OCI-LY1 (cell line): ENCODE data around the gene CDH4.

ENCODE experiments used
- H2AFZ ChIP-seq: fragments of 200-600 bp; sonication (generic), shearing (Covaris generic); 2 replicates; pipeline ENCODE4 v1.6.0; 2014; ENCODE audit warnings: antibody characterized with exemption, mild to moderate bottlenecking, low read length
- H3F3A ChIP-seq: fragments of 200-600 bp; sonication (generic), shearing (Covaris generic); 2 replicates; pipeline ENCODE4 v1.6.0; 2014; ENCODE audit warnings: mild to moderate bottlenecking, antibody characterized with exemption, low read length, moderate library complexity; ENCODE audit not compliant: insufficient read depth
- H3K27ac ChIP-seq: fragments of 200-600 bp; sonication (generic); 2 replicates; pipeline ENCODE4 v1.5.1; 2014; ENCODE audit warnings: low read length, mixed run types, mild to moderate bottlenecking, low read depth; ENCODE audit not compliant: poor library complexity, severe bottlenecking
- H3K27me3 ChIP-seq: fragments of 200-600 bp; sonication (generic); 2 replicates; pipeline ENCODE4 v1.6.0; 2014; ENCODE audit warnings: antibody characterized with exemption, mild to moderate bottlenecking, low read length, moderate library complexity; ENCODE audit not compliant: insufficient read depth
- H3K36me3 ChIP-seq: fragments of 200-600 bp; sonication (generic); 2 replicates; pipeline ENCODE4 v1.6.1; 2014; ENCODE audit warnings: mild to moderate bottlenecking, antibody characterized with exemption, low read length, moderate library complexity, mixed read lengths; ENCODE audit not compliant: insufficient read depth
- H3K4me1 ChIP-seq: fragments of 200-600 bp; sonication (generic); 2 replicates; pipeline ENCODE4 v1.5.1; 2014; ENCODE audit warnings: mild to moderate bottlenecking, low read length, moderate library complexity; ENCODE audit not compliant: insufficient read depth, severe bottlenecking
- H3K4me2 ChIP-seq: fragments of 200-600 bp; sonication (generic), shearing (Covaris generic); 2 replicates; pipeline ENCODE4 v1.6.1; 2014; ENCODE audit warnings: low read length
- H3K4me3 ChIP-seq: fragments of 200-600 bp; sonication (generic); 2 replicates; pipeline ENCODE4 v1.5.1; 2014; ENCODE audit warnings: low read length, low read depth, mild to moderate bottlenecking, mixed read lengths; ENCODE audit not compliant: poor library complexity, severe bottlenecking
- H3K79me2 ChIP-seq: fragments of 200-600 bp; shearing (Covaris generic); 2 replicates; pipeline ENCODE4 v1.6.1; 2016; ENCODE audit warnings: mixed run types, low read length, mixed read lengths; ENCODE audit not compliant: insufficient read depth
- H3K9ac ChIP-seq: fragments of 200-600 bp; sonication (generic), shearing (Covaris generic); 2 replicates; pipeline ENCODE4 v1.6.1; 2014; ENCODE audit warnings: mild to moderate bottlenecking, low read length, mixed read lengths
- H3K9me2 ChIP-seq: fragments of 200-600 bp; sonication (generic), shearing (Covaris generic); 2 replicates; pipeline ENCODE4 v1.6.1; 2014; ENCODE audit warnings: low read depth, mild to moderate bottlenecking, low read length, mixed read lengths
- H3K9me3 ChIP-seq: fragments of 200-600 bp; shearing (Covaris generic); 2 replicates; pipeline ENCODE4 v1.6.1; 2014; ENCODE audit warnings: low read length, mixed read lengths
- H4K20me1 ChIP-seq: fragments of 200-600 bp; sonication (generic), shearing (Covaris generic); 2 replicates; pipeline ENCODE4 v1.6.0; 2016; ENCODE audit warnings: mild to moderate bottlenecking, low read length; ENCODE audit not compliant: insufficient read depth
- CTCF ChIP-seq: fragments of 200-600 bp; sonication (generic), shearing (Covaris generic); IDR thresholded peaks from 2 replicates; pipeline ENCODE4 v1.5.1; 2017; ENCODE audit warnings: mild to moderate bottlenecking, antibody characterized with exemption, low read length, moderate library complexity, mixed read lengths
- EZH2 ChIP-seq: fragments of 200-600 bp; sonication (generic), shearing (Covaris generic); IDR thresholded peaks from 2 replicates; pipeline ENCODE4 v1.8.0; 2017; ENCODE audit warnings: borderline replicate concordance, mixed run types, mild to moderate bottlenecking, antibody characterized with exemption, low read length, moderate library complexity, mixed read lengths

The CDH4 gene

GRCh38 chr20:61518424-61518951, 266.4 kb downstream of the CDH4 start:
- Histone ChIP-seq H3F3A (no peaks in the 10 kb centered on the region), H3K4me2 (no peak overlapping the region), H3K9ac (no peak overlapping the region), H3K9me3 (no peaks in the 10 kb centered on the region), H2AFZ (no peak overlapping the region), H3K9me2 (no peaks in the 10 kb centered on the region), H3K4me3 (no peak overlapping the region), H3K36me3 (no peaks in the 10 kb centered on the region), H3K4me1 (no peaks in the 10 kb centered on the region), H3K27me3 (peaks cover 4% of the 10 kb centered on the region; the same call in 1 of the 2 replicates), H4K20me1 (no peaks in the 10 kb centered on the region), H3K79me2 (no peaks in the 10 kb centered on the region), H3K27ac (no peak overlapping the region)
- TF ChIP-seq EZH2 (no peak), CTCF (no peak)

DNA sequence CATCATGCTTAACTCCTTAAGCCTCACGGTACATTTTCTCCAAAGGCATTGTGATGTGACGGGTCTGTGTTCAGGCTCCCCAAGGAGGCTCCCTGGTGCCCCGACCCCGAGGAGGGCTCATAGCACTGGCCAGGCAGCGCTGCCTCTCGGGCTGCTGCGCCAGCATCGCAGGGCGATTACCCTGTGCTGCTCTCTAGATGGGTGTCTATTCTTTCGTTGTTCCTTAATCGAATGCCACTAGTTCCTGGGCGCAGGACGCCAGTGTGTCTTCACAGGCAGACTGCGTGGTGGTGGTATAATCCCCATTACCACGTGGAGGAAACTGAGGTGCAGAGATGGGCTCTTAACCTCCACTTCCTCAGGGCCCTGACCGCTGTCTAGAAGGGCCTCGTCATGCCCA, 267.4 kb downstream of the CDH4 start:
- Histone ChIP-seq H3K4me1 (no peaks in the 10 kb centered on the region), H2AFZ (no peak overlapping the region), H3K4me3 (no peak overlapping the region), H3K9me2 (no peaks in the 10 kb centered on the region), H3F3A (no peaks in the 10 kb centered on the region), H4K20me1 (no peaks in the 10 kb centered on the region), H3K9ac (no peak overlapping the region), H3K36me3 (no peaks in the 10 kb centered on the region), H3K27me3 (peaks cover 4% of the 10 kb centered on the region; the same call in 1 of the 2 replicates), H3K4me2 (no peak overlapping the region), H3K79me2 (no peaks in the 10 kb centered on the region), H3K27ac (no peak overlapping the region), H3K9me3 (no peaks in the 10 kb centered on the region)
- TF ChIP-seq CTCF = no peak
- no peak for TF ChIP-seq EZH2

DNA sequence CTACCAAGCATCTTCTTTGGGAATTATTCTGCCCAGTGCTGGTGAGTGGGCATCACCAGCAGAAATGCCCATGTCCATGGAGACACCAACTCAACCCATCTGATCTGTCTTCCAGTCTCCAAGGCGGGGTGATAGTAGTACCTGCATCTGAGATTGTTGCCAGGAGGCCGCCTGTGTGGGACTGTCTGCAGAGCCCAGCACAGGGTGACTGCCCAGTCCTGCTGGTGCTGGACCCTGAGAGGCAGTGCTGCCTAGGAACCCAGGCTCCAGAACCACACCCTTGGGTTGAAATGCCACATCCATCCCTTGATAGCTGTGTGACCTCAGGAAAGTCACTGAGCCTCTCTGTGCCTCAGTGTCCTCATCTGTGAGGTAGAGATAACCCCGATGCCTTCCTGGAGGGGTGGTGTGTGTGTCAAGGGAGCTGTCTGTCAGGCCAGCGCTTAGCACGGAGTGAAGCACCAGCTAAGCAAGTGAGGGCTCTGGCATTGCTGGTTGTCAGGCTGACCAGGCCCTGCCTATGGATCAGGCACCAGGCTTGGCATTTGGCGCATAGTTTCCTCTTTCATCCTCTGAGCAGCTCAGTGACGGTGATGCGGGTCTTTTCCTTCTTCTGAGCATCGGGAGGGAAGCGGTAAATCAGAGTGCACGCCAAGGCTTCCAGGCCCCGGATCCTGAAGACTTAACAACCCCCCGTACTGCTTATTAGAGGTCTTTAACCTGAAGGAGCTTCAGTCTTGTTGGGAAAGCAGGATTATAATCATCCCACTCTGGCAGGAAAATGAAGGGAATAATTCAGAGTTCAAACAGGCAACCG, 268.2 kb downstream of the CDH4 start:
- Histone ChIP-seq H3K9me2 (no peaks in the 10 kb centered on the region), H3K4me1 (no peaks in the 10 kb centered on the region), H3K4me3 (no peak overlapping the region), H3K36me3 (no peaks in the 10 kb centered on the region), H3K27ac (no peak overlapping the region), H3K79me2 (no peaks in the 10 kb centered on the region), H3K27me3 (peaks cover 4% of the 10 kb centered on the region; the same call in 1 of the 2 replicates), H3F3A (no peaks in the 10 kb centered on the region), H4K20me1 (no peaks in the 10 kb centered on the region), H2AFZ (no peak overlapping the region), H3K4me2 (no peak overlapping the region), H3K9me3 (no peaks in the 10 kb centered on the region), H3K9ac (no peak overlapping the region)
- no peak for TF ChIP-seq EZH2
- no peak for TF ChIP-seq CTCF
